Tibial artery (tissue), 4 donors: ENCODE data around the gene JMJD6.

Source experiments
- DNase-seq, 2 donors: peaks; one replicate each; pipeline ENCODE4 v3.0.0-alpha.2; 2019
- H3K27ac ChIP-seq, 2 donors: fragments of 200-600 bp; sonication (generic) in 1 of 2; 1 replicate in 1 of 2; 2 replicates in 1 of 2; pipeline ENCODE4 v1.5.1; 2018 to 2019; ENCODE audit warnings: mild to moderate bottlenecking in 1 of 2
- H3K27me3 ChIP-seq, 2 donors: fragments of 200-600 bp; sonication (generic) in 1 of 2; one replicate each; pipeline versions ENCODE4 v1.5.1 to v1.6.0; 2016 to 2019
- H3K36me3 ChIP-seq, 3 donors: fragments of 200-600 bp; sonication (generic) in 2 of 3; one replicate each; pipeline ENCODE4 v1.5.1; 2016 to 2019; ENCODE audit warnings: mild to moderate bottlenecking in 2 of 3
- H3K4me1 ChIP-seq, 4 donors: fragments of 200-600 bp; sonication (generic) in 2 of 4; 1 replicate in 3 of 4; 2 replicates in 1 of 4; pipeline ENCODE4 v1.5.1; 2016 to 2019
- H3K4me3 ChIP-seq, 2 donors: fragments of 200-600 bp; sonication (generic) in 1 of 2; 1 replicate in 1 of 2; 2 replicates in 1 of 2; pipeline ENCODE4 v1.5.1; 2018 to 2019; ENCODE audit warnings: mild to moderate bottlenecking in 2 of 2
- H3K9me3 ChIP-seq, 3 donors: fragments of 200-600 bp; sonication (generic) in 1 of 3; one replicate each; pipeline ENCODE4 v1.5.1; 2016 to 2019
- intact Hi-C: fragments of 100-400 bp; cut with DNase I; formaldehyde crosslinking; loops from one replicate; pipeline ENCODE4 v1.15.0; 2023; ENCODE audit warnings: low total_unique reads
- TF ChIP-seq, protein P1 (sequence below), 2 experiments: fragments of 200-600 bp in 1 of 2; fragments of 450-650 bp in 1 of 2; IDR thresholded peaks; one replicate each; pipeline ENCODE4 v1.5.1; 2017 to 2019; ENCODE audit warnings: antibody characterized with exemption in 2 of 2, mild to moderate bottlenecking in 1 of 2, moderate library complexity in 1 of 2

Gene JMJD6

DNA sequence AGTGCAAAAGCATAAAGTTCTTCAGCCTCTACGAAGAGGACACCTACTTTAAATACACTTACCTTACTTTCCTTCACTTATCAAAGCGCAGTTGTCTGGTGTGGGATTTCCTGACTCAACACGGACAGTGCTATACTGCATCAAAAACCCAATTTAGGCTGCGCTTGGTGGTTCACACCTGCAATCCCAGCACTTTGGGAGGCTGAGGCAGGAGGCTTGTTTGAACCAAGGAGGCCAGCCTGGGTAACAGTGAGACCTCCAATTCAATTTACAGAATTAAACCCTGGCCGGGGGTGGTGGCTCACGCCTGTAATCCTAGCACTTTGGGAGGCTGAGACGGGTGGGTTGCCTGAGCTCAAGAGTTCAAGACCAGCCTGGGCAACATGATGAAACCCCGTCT, 4.1 kb downstream of the JMJD6 start:
- no peak for DNase-seq
- H3K36me3 ChIP-seq = peaks cover 76% of the 10 kb centered on the region in 3 donors
- H3K27ac ChIP-seq = no peak overlapping the region
- no peak overlapping the region for H3K4me3 ChIP-seq
- intact Hi-C loops = no loop called here
- H3K4me1 ChIP-seq = peaks cover 0 to 35% (median 27%) of the 10 kb centered on the region in 4 donors
- TF ChIP-seq, protein P1, sequence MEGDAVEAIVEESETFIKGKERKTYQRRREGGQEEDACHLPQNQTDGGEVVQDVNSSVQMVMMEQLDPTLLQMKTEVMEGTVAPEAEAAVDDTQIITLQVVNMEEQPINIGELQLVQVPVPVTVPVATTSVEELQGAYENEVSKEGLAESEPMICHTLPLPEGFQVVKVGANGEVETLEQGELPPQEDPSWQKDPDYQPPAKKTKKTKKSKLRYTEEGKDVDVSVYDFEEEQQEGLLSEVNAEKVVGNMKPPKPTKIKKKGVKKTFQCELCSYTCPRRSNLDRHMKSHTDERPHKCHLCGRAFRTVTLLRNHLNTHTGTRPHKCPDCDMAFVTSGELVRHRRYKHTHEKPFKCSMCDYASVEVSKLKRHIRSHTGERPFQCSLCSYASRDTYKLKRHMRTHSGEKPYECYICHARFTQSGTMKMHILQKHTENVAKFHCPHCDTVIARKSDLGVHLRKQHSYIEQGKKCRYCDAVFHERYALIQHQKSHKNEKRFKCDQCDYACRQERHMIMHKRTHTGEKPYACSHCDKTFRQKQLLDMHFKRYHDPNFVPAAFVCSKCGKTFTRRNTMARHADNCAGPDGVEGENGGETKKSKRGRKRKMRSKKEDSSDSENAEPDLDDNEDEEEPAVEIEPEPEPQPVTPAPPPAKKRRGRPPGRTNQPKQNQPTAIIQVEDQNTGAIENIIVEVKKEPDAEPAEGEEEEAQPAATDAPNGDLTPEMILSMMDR (IDR thresholded peaks at IDR 0.05) = no peak
- H3K27me3 ChIP-seq = no peaks in the 10 kb centered on the region
- H3K9me3 ChIP-seq = no peaks in the 10 kb centered on the region

DNA sequence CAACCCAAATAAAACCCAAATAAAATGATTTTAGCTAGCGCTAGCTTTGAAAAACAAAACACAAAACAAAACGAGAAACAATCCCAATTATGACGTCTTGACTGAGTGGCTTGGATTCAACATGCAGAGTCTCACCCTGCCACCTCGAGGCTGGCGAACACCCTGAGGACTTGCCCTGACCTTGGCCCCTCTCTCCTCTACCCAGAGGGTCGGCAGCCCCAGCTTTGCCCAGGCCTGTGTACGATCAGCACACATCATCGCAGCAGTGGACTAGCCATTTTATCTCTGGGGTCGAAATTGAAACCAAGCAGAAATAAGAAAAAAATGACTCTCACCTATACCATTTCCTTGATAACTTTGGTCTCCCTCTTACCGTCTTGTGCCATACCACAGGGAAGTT, 4.9 kb downstream of the JMJD6 start:
- no peak for DNase-seq
- Histone ChIP-seq H3K27me3 (no peaks in the 10 kb centered on the region), H3K9me3 (no peaks in the 10 kb centered on the region), H3K4me3 (no peak overlapping the region), H3K27ac (no peak overlapping the region), H3K4me1 (peaks cover 0 to 42% (median 28%) of the 10 kb centered on the region in 4 donors), H3K36me3 (peaks cover 80 to 84% (median 84%) of the 10 kb centered on the region in 3 donors)
- TF ChIP-seq, protein P1 (IDR thresholded peaks at IDR 0.05) = no peak
- intact Hi-C loops = no loop called here

DNA sequence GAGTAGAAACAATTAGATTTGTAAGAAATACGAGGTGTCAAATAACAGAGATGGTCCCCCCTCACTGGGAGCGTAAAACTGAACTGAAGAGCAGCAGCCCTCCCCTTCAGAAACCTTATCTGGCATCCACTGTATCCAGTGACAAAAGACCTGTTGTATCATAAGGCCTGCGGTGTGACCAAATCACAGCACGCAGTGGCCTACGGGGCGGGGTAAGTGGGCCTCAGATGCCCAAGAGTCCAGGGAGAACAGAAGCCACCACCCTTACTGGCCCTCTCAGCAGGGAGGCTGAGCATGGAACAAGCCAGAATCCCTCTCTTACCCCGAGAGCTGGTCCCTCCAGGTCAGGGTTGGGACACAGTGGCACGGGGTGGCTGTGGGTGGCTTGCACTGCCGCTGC, 5.5 kb downstream of the JMJD6 start:
- H3K27ac ChIP-seq = no peak overlapping the region
- intact Hi-C loops = no loop called here
- peaks cover 0 to 47% (median 28%) of the 10 kb centered on the region in 4 donors for H3K4me1 ChIP-seq
- peaks cover 85 to 89% (median 89%) of the 10 kb centered on the region in 3 donors for H3K36me3 ChIP-seq
- no peaks in the 10 kb centered on the region for H3K9me3 ChIP-seq
- H3K27me3 ChIP-seq = no peaks in the 10 kb centered on the region
- H3K4me3 ChIP-seq = no peak overlapping the region
- no peak for DNase-seq
- TF ChIP-seq, protein P1 (IDR thresholded peaks at IDR 0.05) = no peak

DNA sequence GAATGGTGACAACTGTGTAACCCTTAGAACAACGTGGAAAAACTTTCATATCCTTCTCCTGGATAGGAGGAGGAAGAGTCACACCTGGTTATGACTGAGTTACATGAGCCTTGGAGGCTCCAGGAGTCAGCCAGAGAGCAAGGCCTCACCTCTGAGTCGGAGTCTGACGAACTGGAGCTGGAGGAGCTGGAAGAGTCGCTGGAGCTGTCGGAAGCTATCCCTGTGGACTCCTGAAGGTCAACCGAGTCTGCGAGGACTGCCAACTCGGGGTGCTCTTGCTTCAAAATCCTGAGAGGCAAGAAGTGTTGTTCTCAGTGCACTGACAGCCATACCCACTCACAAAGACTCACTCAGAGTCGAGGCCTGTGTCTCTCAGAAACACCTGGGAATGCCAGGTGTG, 6.2 kb downstream of the JMJD6 start:
- no peaks in the 10 kb centered on the region for H3K9me3 ChIP-seq
- H3K27me3 ChIP-seq = no peaks in the 10 kb centered on the region
- intact Hi-C loops = no loop called here
- H3K4me1 ChIP-seq = peaks cover 0 to 51% (median 28%) of the 10 kb centered on the region in 4 donors
- H3K4me3 ChIP-seq = no peak overlapping the region
- TF ChIP-seq, protein P1 (IDR thresholded peaks at IDR 0.05) = no peak
- no peak overlapping the region for H3K27ac ChIP-seq
- H3K36me3 ChIP-seq = peaks cover 85 to 96% (median 96%) of the 10 kb centered on the region in 3 donors
- peak in 1 of 2 donors; percentile 51 for DNase-seq

DNA sequence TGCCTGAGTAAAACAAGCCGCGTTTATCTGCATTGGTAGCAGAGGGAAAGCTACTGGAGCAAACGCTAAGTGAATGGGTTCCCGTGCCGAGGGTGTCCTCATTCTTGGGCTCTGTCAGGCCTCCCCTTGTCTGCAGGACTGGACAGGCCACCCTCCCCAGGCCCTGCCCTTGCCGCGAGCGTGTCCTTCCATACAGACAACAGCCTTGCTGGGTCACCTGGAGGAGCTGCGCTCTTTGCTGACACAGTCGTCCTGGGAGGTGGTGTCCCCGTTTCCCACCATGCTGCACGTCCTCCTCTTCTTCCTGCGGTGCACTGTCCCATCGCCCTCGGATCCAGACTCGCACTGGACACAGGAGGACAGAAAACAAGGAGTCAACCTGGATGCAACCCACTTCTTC, 7.9 kb downstream of the JMJD6 start:
- peaks cover 0 to 38% (median 14%) of the 10 kb centered on the region in 4 donors for H3K4me1 ChIP-seq
- intact Hi-C loops = loop anchor here (5.0 to 10.0 kb wide), 4 partner anchors 46 to 194 kb away; no protein-coding TSS in a partner anchor

More for the DNA sequence above, 7.9 kb downstream of the JMJD6 start:
- Histone ChIP-seq H3K9me3 (no peaks in the 10 kb centered on the region), H3K27me3 (no peaks in the 10 kb centered on the region), H3K4me3 (no peak overlapping the region), H3K27ac (no peak overlapping the region), H3K36me3 (peaks cover 71 to 95% (median 91%) of the 10 kb centered on the region in 3 donors)
- TF ChIP-seq, protein P1 (IDR thresholded peaks at IDR 0.05) = no peak
- DNase-seq = no peak
